Measurements from ENCODE around the gene RNF223.
A peak's percentile ranks its signal among the peaks of the same experiment; 100 is the strongest.
"Not testable (repeated sequence)": the region's sequence is repeated elsewhere in the genome, so short reads cannot be mapped to it uniquely, and the experiment has no call there.

The RNF223 gene

DNA sequence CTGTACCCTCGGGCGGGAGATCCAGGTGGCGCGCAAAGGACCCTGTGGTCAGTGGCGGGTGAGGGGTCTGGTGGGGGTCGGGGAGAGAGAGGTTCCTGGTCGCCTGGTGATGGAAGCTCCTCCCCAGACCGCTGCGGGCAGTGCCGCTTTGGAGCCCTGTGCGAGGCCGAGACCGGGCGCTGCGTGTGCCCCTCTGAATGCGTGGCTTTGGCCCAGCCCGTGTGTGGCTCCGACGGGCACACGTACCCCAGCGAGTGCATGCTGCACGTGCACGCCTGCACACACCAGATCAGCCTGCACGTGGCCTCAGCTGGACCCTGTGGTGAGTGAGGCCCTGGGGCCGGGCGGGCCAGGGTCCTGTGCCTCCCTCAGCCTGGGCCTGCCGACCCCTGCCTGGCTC, 30.7 kb downstream of the RNF223 start:
- no peak for DNase-seq

DNA sequence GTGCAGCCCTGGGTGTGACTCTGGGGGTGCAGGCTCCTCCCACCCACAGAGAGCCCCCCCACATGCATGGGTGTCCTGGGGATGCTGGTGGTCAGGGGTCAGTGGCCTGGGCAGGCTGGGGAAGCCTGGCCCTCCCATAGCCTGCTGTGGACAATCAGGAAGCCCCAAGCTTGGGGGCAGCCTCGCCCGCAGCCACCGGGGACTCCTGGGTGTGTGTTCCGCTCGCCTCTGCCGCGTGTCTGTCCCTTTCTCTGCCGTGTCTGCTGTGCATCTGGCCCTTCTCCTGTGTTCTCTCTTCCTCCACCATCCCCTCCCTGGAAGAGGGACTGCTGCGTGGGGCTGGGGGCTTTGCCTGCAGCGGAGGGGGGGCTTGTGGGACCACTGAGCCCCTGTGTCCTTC, 31.3 kb downstream of the RNF223 start:
- DNase-seq = no peak

DNA sequence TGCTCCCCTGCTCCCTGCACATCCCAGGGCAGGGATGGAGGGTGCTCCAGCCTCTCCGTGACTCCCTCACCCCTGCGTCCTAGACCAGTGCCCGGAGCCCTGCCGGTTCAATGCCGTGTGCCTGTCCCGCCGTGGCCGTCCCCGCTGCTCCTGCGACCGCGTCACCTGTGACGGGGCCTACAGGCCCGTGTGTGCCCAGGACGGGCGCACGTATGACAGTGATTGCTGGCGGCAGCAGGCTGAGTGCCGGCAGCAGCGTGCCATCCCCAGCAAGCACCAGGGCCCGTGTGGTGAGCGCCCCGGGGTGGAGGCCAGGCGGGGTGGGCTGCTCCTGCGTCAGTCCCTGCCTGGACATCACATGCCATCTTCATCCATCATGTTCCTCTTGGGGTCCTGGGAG, 32.2 kb downstream of the RNF223 start:
- no peak for DNase-seq

DNA sequence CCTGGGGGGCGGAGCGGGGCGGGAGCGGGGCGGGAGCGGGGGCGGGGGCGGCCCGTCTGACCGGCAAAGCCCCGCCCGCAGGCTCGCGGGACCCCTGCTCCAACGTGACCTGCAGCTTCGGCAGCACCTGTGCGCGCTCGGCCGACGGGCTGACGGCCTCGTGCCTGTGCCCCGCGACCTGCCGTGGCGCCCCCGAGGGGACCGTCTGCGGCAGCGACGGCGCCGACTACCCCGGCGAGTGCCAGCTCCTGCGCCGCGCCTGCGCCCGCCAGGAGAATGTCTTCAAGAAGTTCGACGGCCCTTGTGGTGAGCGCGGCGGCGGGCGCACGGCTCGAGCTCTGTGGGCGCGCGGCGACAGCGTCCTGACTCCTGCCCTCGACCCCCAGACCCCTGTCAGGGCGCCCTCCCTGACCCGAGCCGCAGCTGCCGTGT, 33.0 kb downstream of the RNF223 start:
- no peak for DNase-seq

DNA sequence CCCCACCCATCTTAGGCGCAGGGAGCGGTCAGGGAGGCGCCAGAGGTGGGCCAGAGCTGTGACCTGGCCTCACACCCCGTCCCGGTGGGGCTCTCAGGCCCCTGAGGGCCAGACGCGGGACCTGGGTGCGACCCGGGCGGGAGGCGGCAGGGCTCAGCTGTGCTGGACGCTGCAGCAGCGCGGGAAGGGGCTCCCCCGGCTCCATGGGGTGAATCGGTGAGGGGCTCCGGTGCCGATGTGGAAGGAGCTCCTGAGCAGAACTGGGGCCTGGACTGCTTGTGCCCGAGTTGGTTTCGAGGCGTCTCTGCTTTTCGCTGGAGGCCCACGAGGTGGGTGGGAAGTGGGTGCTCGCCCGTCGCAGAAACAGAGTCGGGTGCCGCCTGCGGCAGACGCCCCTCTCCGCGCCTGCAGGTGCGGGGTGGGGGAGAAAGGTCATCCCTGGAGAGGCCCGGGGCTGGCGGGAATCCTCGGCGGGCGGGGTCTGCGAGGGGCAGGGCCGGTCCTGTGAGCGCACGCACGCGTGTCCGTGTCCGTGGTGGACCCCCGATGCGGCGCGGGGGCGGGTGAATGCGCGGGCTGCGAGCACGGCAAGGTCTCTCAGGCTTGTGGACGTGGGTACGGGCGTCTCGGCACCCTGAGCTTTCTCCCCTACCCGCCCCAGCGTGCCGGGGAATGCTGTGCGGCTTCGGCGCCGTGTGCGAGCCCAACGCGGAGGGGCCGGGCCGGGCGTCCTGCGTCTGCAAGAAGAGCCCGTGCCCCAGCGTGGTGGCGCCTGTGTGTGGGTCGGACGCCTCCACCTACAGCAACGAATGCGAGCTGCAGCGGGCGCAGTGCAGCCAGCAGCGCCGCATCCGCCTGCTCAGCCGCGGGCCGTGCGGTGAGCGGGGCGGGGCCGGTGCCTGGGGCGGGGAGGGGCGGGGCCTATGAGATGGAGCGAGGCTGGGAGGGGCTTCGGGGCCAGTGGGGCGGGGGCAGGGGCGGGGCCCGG, 33.8 kb downstream of the RNF223 start:
- DNase-seq = peak; percentile 82

DNA sequence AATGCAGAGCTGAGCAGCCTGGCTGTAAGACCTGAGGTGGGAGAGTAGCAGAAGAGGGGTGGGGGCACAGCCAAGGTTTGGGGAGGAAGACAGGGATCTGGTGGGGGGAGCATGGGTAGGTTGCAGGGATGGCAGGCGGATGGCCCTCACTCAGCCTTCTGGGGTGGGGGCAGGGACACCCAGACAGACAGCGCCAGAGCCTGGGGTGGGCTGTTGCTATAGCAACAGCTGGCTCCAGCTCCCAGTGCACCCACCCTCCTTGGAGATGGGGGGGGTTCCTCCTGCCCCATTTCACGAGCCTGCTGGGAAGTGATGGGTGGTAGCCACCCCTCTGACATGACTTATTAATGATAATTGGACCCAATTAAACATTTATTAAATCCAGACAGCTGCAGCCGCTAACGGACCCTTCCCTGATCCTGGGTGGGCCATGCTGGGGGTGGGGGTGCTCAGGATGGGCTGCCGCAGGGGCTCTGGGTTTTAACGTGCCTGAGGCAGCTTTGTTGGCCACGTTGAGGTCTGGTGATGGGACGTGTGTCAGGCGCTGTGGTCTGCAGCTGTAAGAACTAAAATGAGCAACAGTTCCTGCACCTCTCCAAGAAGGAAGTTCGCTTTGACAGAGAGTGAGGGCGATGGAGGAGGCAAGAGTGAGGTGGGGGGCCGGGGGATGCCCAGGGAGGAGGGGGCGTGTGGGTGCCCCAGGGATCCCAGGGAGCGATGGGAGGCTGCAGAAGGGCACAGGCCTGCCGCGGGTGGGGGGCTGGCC, 34.8 kb downstream of the RNF223 start:
- no peak for DNase-seq

DNA sequence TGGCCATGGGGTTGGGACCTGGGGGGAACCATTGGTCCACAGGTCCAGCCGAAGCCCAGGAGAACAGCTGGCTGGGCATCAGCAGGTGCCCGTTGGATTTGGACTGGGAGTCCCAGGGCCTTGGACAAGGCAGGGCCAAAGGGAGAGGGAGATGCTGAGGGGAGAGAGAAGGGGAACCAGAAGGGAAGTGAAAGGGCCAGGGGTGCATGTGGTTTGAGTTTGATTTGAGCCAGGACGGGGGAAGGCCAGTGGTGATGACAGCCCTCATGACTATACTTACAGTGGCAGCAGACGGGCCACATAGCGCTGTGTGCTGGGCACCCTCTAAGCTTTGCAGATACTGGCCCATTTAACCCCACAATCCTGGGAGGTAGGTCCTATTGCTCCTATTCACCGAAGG, 35.4 kb downstream of the RNF223 start:
- DNase-seq = peak in 1 of 2 donors; percentile 33

DNA sequence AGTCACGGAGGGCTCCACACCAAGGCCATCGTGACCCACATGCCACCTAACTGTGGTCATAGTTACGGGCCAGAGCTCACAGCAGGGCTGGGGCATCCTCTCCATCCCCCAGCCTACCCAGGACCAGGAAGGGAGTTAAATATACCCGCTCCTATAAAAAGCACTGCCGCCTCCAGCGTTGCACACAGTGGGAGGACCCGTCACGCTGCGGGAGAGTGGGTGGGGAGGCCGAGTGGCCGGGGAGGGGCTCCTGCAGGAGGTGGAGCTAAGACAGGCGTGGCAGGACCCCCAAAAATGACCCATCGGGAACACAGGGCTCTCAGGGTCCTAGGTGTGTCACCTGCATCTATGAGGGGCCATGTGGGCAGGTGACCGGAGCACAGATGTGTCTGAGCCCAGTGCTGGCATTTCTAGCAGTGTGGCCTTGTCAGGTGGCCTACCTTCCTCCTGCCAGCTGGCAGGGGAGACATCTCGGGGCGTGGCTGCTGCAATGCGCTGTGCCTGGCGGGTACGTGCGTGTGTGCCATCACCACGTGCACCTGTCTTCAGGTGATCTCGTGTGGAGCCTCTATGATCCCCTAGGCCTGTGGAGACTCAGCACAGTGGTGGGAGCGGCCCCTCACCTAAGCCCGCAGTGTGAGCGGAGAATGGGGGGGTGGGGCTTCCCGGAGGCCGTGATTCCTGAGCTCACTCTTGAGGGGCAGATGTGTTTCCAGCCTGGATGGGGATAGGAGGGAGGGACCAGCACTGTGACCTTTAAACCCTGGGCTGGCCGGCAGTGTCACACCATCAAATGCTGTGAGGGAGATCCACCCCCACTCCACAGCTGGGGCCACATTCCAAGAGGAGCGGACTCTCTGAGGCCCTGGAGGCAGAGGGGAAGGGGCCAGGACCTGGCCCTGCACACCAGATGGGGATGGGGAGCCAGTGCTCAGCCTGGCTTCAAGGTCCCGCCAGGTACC, 36.5 kb downstream of the RNF223 start:
- no peak for DNase-seq

DNA sequence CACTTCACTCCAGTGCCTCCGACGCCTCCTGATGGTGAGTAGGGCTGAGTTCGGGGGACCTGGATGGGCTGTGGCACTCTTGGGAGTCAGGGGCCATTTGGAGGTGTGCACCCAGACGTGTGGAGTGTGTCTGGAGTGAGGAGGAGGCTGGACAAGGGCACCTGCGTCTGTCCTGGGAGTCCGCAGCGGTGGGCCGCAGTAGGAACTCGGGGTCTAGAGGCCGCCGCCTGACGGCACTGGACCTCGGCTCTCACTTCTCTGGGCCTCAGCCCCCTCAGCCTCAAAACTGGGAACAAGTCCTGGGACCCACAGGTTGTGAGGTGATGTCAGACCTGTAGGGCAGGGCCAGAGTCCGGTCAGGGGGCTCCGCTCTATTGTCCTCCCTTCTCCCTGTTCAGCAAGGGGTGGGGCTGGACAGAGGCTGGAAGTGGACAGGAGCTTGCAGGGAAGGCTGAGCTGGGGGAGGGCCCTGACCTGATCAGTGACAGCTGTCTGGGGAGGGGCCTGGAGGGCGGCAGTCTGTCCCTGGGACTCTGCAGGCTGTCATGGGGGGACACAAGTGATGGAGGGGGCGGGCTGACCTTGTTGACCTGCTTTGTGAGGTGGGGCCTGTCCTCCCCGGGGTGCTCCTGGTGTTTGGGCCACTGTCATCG, 38.7 kb downstream of the RNF223 start:
- no peak for DNase-seq

DNA sequence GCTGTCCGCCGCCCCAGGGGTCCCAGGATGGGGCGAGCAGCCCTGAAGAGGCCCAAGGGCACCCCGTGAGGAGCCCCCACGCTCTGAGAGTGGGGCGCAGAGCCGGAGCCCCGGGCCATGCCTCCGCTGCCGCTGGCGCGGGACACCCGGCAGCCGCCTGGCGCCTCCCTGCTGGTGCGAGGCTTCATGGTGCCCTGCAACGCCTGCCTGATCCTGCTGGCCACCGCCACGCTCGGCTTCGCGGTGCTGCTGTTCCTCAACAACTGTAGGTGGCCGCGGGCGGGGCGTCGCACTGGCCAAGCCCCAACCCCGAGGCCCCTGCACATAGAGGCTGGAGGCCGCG, 39.7 kb downstream of the RNF223 start:
- no peak for DNase-seq

DNA sequence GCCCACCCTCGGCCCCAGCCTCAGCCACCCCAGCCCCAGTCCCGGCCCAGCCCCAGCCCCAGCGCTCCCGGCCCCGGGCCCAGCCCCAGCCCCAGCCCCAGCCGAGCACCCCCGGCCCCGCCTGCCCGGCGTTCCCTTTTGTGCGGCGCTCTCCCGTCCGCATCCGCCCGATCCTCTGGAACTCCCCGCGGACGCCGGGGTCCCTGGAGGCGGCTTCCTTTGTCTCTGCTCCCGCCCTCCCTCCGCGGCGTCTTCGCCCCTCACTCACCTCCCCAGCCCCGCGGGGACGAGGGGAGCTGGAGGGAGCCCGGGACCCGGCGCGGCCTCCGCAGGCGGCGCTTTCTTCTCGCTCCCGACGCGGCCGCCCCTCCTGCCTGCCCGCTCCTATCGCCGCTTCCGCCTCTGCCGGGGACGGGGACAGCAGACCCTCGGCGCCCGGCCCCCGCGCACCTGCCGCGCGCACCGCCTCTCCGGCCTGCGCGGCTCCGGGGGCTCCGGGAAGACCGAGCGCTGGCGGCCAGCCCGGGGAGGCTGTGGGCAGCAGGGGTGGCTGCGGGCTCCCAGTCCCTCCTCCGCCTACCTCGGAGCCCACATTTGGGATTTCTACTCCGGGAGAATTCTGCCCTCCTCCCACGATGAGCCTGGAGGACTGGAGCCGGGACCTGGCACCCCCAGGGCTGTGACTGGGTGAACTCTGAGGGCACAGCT, 40.2 kb downstream of the RNF223 start:
- no peak for DNase-seq

DNA sequence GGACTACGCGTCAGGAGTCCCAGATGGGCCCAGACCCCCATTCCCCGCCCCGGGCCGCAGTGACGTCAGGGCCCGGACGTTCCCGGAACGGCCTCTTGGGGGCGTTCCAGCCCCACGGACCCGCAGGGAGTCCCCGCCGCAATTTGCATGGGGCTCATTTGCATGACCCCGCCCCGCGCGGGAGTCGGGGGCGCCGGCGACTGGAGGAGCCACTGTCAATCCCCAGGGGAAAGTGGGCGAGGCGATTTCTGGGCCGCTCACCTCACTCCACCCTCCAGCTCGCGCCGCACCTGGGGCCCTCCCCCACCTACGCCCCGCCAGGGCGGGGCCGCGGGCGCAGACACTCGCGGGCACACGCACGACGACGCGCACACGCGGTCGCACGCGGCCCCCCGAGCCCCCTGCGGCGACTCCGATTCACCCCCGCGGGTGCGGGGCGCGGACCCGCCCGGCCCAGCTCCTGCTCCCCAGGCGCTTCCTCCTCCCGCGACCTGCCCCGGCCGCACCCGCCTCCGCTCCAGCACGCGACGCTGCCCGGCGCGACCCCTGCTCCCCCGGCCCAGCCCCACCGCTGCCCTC, 41.0 kb downstream of the RNF223 start:
- DNase-seq = peak; percentile 86 to 92

DNA sequence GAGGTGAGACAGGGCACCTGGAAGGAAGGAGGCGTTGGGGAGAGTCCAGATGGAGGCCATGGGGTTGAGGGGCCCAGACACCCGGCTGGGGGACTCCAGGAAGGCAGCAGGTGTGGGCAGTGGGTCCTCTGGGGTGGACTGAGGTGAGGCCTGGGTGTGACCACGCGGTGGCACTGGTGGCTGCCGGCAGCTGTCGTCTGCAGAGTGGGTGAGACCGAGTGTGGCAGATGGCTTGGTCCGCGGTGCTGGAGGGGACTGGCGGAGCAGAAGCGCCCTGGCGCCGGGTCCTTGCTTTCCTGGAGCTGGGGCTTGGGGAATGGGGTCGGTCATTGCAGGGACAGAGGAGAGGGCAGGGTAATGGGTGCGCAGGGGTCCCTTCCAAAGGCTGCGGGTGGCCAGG, 41.7 kb downstream of the RNF223 start:
- no peak for DNase-seq

DNA sequence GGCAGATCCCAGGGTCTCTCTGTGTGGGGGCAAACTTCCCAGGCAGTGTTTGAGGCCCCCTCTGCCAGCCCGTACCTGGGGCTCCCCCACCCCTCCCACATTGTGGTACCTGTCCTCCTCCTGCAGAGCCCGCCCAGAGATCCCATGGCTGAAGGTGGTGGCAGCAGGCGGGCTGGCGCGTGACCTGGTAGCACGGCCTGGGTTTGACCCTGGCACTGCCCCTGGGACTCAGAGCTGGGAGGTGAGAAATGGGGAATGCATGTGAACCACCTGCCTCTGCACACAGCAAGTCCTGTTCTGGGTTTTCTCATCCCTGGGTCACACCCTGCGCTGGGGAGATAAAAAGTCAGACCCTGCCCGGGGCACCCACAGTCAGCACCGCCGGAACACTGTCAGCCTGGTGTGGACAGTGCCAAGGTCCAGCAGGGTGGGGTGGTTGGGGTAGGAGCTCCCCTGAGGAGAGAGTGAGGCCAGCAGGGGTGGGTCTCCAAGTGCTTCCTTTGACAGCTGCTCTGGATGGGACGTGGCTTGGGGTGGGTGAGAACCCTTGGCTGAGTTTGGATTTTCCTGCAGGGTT, 42.4 kb downstream of the RNF223 start:
- DNase-seq = no peak

DNA sequence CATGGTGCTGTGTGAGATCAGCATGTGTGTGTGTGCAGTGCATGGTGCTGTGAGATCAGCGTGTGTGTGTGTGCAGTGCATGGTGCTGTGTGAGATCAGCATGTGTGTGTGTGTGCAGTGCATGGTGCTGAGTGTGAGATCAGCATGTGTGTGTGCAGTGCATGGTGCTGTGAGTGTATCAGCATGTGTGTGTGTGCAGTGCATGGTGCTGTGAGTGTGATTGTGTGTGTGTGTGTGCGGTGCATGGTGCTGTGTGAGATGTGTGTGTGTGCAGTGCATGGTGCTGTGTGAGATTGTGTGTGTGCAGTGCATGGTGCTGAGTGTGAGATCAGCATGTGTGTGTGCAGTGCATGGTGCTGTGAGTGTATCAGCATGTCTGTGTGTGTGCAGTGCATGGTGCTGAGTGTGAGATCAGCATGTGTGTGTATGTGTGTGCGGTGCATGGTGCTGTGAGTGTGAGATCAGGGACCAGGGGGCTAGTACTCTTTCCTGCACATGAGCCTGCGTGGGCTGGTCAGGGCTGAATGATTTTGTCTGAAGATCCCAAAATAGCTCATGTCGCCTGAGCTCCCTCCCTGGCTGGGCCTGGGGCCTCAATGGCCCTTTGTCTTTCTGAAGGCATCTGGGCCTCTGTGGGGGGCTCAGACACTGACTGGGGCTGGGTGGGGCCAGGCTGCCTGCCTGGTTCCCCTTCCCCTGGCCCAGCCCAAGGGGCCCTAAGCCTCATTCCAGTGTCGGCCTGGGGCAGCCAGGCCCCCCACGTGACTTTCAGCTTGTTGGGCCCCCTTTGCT, 43.0 kb downstream of the RNF223 start:
- not testable (repeated sequence) for DNase-seq

DNA sequence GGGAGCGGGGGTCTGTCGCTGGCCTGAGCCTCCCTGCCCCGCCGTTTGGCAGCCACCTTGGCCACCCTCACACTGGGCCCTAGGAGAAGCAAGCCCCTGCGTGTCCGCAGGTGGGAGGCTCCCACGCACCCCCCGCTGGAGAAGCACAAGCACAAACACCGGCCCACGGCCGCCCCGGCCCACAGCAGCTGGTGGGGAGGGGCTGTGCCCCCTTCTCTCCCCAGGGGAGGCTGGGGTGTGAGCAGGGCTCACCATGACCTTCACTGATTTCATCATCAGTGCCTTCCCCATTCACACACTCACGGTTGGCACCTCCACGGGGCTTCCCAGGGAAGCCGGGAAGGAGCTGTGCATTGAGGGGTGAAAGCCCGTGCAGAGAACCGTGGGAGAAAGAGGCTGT, 46.3 kb downstream of the RNF223 start:
- DNase-seq = no peak

DNA sequence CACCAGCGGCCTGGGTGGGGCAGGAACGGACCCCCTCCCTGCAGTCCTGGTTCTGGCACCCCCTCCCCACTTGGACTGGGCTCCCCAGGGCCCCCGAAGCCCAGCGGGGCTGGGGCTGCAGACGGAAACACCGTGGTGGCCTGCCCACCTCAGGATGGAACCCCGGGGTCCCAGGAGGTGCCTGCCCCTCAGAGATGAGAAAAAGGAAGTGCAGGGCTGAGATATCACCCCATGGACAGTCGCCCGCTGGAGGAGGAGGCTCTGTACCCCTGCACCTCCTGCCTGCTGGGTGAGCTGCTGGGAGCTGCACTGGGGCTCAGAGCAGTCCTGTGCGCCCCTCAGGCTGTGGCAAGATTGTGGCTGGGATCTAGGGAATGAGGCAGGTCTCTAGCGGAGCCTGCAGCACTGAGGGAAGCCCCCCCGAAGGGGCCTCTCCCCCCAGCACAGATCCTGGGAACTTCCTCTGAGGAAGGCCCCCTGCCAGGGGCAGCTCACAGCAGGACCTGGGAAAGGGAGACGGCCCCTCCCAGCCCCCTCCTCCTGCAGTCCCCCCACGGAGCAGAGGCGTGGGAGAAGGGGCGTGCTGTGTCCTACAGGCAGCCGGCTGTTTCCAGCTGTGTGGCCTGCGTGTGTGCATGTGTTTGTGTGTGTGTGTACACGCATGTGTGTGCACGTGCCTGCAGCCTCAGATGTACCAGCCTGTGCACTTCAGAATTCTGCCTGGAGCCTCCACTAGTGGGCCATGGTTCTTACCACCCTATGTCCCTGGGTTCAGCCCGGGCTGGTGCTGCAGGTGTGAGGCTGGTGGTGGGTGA, 47.3 kb downstream of the RNF223 start:
- no peak for DNase-seq

DNA sequence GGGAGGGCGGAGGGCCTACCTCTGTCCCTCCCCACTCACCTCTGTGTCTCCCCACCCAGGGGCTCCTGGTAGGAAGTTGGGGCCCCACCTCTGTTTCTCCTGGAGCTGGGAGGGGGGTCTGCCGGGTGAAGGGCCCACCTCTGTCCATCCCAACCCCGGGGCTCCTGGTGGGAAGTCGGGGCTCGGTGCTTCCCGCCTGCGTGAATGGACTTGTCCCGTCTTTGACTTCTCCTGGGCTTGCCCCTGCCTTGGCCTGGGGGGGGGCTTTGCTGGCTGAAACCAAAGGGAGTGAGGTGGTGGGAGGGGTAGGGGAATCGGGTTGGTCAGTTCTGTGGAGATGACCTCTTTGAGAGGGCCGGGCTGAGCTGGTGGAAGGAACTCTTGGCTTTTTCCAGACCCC, 48.4 kb downstream of the RNF223 start:
- no peak for DNase-seq
